ENCODE results near the gene FAM200B. TPM values are rescaled to one million over a fixed set of nuclear protein-coding genes. Genes with fewer than 3 reads are reported as not detected.

Gene FAM200B
- total and polyA plus RNA-seq, 2 experiments from 2014 or later: 34.4 to 88.0 TPM

- TF ChIP-seq ZNF462 (CRISPR knock-in tag; IDR thresholded peaks at IDR 0.05): no peak
- TF ChIP-seq, protein P1, sequence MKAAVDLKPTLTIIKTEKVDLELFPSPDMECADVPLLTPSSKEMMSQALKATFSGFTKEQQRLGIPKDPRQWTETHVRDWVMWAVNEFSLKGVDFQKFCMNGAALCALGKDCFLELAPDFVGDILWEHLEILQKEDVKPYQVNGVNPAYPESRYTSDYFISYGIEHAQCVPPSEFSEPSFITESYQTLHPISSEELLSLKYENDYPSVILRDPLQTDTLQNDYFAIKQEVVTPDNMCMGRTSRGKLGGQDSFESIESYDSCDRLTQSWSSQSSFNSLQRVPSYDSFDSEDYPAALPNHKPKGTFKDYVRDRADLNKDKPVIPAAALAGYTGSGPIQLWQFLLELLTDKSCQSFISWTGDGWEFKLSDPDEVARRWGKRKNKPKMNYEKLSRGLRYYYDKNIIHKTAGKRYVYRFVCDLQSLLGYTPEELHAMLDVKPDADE (IDR thresholded peaks at IDR 0.05): no peak
- TF ChIP-seq NANOG (IDR thresholded peaks at IDR 0.05; ENCODE audit: borderline replicate concordance): no peak
Measured at GRCh38 chr4:15668566-15669435, 12.8 kb upstream of the FAM200B start (continued).

DNA sequence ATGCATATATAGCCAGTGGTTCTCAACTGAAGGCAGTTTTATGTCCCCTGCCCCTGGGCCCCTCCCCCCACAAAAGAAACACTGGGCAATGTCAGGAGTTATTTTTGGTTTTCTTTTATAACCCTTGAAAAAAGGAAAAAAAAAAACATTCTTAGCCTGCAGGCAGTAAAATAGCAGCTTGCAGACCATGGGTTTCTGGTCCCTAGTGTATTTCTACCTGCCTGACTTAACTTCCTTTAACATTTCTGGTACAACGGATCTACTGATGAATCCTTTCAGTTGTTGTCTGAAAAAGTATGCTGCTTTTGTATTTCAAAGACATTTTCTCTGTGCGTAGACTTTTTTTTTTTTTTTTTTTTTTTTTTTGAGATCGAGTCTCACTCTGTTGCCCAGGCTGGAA, 11.1 kb upstream of the FAM200B start:
- no peak for DNase-seq (ENCODE audit: low spot score)
- Histone ChIP-seq H4K20me1 (replicated peaks; ENCODE audit: insufficient read depth) (peaks cover 13% of the 10 kb centered on the region), H3K4me1 (ENCODE audit: insufficient read depth) (no peaks in the 10 kb centered on the region), H3K4me3 (no peak overlapping the region), H3K79me2 (replicated peaks; ENCODE audit: insufficient read depth) (peaks cover 53% of the 10 kb centered on the region), H3K4me2 (no peak overlapping the region), H3F3A (replicated peaks; ENCODE audit: low read depth) (no peaks in the 10 kb centered on the region), H3K9me2 (ENCODE audit: insufficient read depth) (no peaks in the 10 kb centered on the region), H2AFZ (no peak overlapping the region), H3K27ac (ENCODE audit: low read depth) (no peak overlapping the region), H3K27me3 (ENCODE audit: insufficient read depth) (no peaks in the 10 kb centered on the region), H3K36me3 (ENCODE audit: insufficient read depth) (peaks cover 9% of the 10 kb centered on the region)
- Mint-ChIP-seq H3K4me1 (no peaks in the 10 kb centered on the region), H3K4me3 (no peak overlapping the region), H3K9me3 (no peaks in the 10 kb centered on the region), H3K27ac (no peak overlapping the region), H3K27me3 (ENCODE audit: insufficient read depth, low read depth, poor library complexity) (no peaks in the 10 kb centered on the region), H3K36me3 (ENCODE audit: low read depth) (peaks cover 27% of the 10 kb centered on the region; the same call in 2 of the 3 replicates)
- ATAC-seq: no peak
- TF ChIP-seq CREB1 (CRISPR knock-in tag; IDR thresholded peaks at IDR 0.05; ENCODE audit: low read depth) (no peak), EZH2phosphoT487 (IDR thresholded peaks at IDR 0.05; ENCODE audit: unreplicated experiment) (no peak), POLR2AphosphoS5 (IDR thresholded peaks at IDR 0.05; ENCODE audit: low read depth) (no peak)
- TF ChIP-seq, protein P2, sequence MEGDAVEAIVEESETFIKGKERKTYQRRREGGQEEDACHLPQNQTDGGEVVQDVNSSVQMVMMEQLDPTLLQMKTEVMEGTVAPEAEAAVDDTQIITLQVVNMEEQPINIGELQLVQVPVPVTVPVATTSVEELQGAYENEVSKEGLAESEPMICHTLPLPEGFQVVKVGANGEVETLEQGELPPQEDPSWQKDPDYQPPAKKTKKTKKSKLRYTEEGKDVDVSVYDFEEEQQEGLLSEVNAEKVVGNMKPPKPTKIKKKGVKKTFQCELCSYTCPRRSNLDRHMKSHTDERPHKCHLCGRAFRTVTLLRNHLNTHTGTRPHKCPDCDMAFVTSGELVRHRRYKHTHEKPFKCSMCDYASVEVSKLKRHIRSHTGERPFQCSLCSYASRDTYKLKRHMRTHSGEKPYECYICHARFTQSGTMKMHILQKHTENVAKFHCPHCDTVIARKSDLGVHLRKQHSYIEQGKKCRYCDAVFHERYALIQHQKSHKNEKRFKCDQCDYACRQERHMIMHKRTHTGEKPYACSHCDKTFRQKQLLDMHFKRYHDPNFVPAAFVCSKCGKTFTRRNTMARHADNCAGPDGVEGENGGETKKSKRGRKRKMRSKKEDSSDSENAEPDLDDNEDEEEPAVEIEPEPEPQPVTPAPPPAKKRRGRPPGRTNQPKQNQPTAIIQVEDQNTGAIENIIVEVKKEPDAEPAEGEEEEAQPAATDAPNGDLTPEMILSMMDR (conservative IDR thresholded peaks at IDR 0.05; ENCODE audit: low read depth in 2 of 2): no peak

Measured in GM23338 (cell line).